ENCODE data around the gene DBNDD2.

DNA sequence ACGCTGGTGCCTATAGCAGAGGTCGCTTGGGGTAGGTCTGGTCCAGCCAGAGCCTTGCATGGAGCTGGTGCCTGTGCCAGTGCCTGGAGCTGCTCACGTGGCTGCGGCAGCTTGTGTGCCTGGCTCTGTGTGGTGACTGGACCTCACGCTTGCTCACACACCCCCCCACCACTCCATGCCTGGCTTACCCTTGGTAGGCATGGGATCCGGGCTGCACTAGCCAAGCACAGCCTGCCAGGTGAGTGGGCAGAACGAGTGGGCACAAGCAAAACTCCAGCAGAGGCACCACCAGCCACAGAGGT lies 13.0 kb upstream of the DBNDD2 start:
- TF ChIP-seq, protein P1, sequence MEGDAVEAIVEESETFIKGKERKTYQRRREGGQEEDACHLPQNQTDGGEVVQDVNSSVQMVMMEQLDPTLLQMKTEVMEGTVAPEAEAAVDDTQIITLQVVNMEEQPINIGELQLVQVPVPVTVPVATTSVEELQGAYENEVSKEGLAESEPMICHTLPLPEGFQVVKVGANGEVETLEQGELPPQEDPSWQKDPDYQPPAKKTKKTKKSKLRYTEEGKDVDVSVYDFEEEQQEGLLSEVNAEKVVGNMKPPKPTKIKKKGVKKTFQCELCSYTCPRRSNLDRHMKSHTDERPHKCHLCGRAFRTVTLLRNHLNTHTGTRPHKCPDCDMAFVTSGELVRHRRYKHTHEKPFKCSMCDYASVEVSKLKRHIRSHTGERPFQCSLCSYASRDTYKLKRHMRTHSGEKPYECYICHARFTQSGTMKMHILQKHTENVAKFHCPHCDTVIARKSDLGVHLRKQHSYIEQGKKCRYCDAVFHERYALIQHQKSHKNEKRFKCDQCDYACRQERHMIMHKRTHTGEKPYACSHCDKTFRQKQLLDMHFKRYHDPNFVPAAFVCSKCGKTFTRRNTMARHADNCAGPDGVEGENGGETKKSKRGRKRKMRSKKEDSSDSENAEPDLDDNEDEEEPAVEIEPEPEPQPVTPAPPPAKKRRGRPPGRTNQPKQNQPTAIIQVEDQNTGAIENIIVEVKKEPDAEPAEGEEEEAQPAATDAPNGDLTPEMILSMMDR (IDR thresholded peaks at IDR 0.05; ENCODE audit: low read length) = no peak
- no peak for TF ChIP-seq EZH2 (IDR thresholded peaks at IDR 0.05; ENCODE audit: borderline replicate concordance, low read length)

All from OCI-LY1 (cell line).